GM12872 (cell line): ENCODE results near the gene OVCH2.

Source experiments
- CTCF ChIP-seq: IDR thresholded peaks from 3 replicates; pipeline ENCODE4 v1.5.1; 2011; ENCODE audit warnings: low read depth, mild to moderate bottlenecking, low read length, moderate library complexity; ENCODE audit not compliant: insufficient read depth

The OVCH2 gene

GRCh38 chr11:7690648-7691047, 15.6 kb downstream of the OVCH2 start:
- no peak for TF ChIP-seq CTCF

GRCh38 chr11:7689239-7689638, 17.0 kb downstream of the OVCH2 start:
- TF ChIP-seq CTCF = no peak

GRCh38 chr11:7688238-7688826, 17.9 kb downstream of the OVCH2 start:
- TF ChIP-seq CTCF = peak; percentile 82

- no peak for TF ChIP-seq CTCF
Measured at GRCh38 chr11:7687386-7687785, 18.9 kb downstream of the OVCH2 start.

GRCh38 chr11:7686761-7687160, 19.5 kb downstream of the OVCH2 start:
- no peak for TF ChIP-seq CTCF

- TF ChIP-seq CTCF = no peak
Measured at GRCh38 chr11:7683571-7683970, 22.7 kb downstream of the OVCH2 start.

GRCh38 chr11:7677796-7678201, 28.5 kb downstream of the OVCH2 start:
- TF ChIP-seq CTCF = no peak

GRCh38 chr11:7677071-7677470, 29.2 kb downstream of the OVCH2 start:
- no peak for TF ChIP-seq CTCF
